GM12892 (cell line): ENCODE measurements around the gene GHSR.

ENCODE experiments used
- DNase-seq: peaks from one replicate; pipeline ENCODE4 v3.0.0; 2011; ENCODE audit not compliant: insufficient read length
- FAIRE-seq: peaks from 2 replicates; lab custom pipeline; 2011; peaks lifted over from hg19 to GRCh38; lab: Jason Lieb, UNC
- POLR2A ChIP-seq: IDR thresholded peaks from 2 replicates; pipeline ENCODE4 v1.6.1; 2011; ENCODE audit warnings: low read depth, low read length, control low read depth
- POLR2AphosphoS5 ChIP-seq: IDR thresholded peaks from 2 replicates; pipeline ENCODE4 v1.6.1; 2011; ENCODE audit warnings: low read depth, low read length, control low read depth
- TAF1 ChIP-seq: IDR thresholded peaks from 2 replicates; pipeline ENCODE4 v1.6.1; 2011; ENCODE audit warnings: low read depth, mild to moderate bottlenecking, control low read depth, low read length, borderline replicate concordance

The GHSR gene

GRCh38 chr3:172461530-172462138, 13.4 kb upstream of the GHSR start:
- TF ChIP-seq POLR2A = no peak
- no peak for DNase-seq
- no peak for FAIRE-seq

- no peak for FAIRE-seq
- no peak for TF ChIP-seq TAF1
- TF ChIP-seq POLR2AphosphoS5 = no peak
- no peak for TF ChIP-seq POLR2A
Measured at GRCh38 chr3:172456404-172456803, 8.1 kb upstream of the GHSR start.

GRCh38 chr3:172454180-172454579, 5.9 kb upstream of the GHSR start:
- TF ChIP-seq POLR2AphosphoS5 (no peak), POLR2A (no peak), TAF1 (no peak)
- FAIRE-seq = no peak
- DNase-seq = no peak

More at GRCh38 chr3:172456404-172456803, 8.1 kb upstream of the GHSR start:
- DNase-seq = no peak

- no peak for FAIRE-seq
Measured at GRCh38 chr3:172449466-172450149, 1.4 kb upstream of the GHSR start.

GRCh38 chr3:172448661-172449465, 607 bp upstream of the GHSR start:
- FAIRE-seq = no peak
- no peak for DNase-seq
- no peak for TF ChIP-seq POLR2A
- TF ChIP-seq POLR2AphosphoS5 = no peak
- no peak for TF ChIP-seq TAF1

More at GRCh38 chr3:172449466-172450149, 1.4 kb upstream of the GHSR start:
- DNase-seq = no peak
- TF ChIP-seq POLR2A = no peak
- TF ChIP-seq TAF1 = no peak
- no peak for TF ChIP-seq POLR2AphosphoS5

- DNase-seq = no peak
- no peak for FAIRE-seq
- TF ChIP-seq TAF1 = no peak
- TF ChIP-seq POLR2A = no peak
- no peak for TF ChIP-seq POLR2AphosphoS5
Measured at GRCh38 chr3:172446198-172446597, 2.1 kb downstream of the GHSR start.

GRCh38 chr3:172444821-172445220, 3.4 kb downstream of the GHSR start:
- DNase-seq = no peak
- no peak for FAIRE-seq
- TF ChIP-seq POLR2AphosphoS5 (no peak), TAF1 (no peak), POLR2A (no peak)

- DNase-seq = no peak
- FAIRE-seq = no peak
- no peak for TF ChIP-seq TAF1
- TF ChIP-seq POLR2A = no peak
- TF ChIP-seq POLR2AphosphoS5 = no peak
Measured at GRCh38 chr3:172442606-172443005, 5.7 kb downstream of the GHSR start.

GRCh38 chr3:172441581-172441980, 6.7 kb downstream of the GHSR start:
- FAIRE-seq (no peak), DNase-seq (no peak)
- TF ChIP-seq POLR2A (no peak), TAF1 (no peak), POLR2AphosphoS5 (no peak)

- FAIRE-seq = no peak
- DNase-seq = no peak
- no peak for TF ChIP-seq POLR2A
- TF ChIP-seq TAF1 = no peak
- no peak for TF ChIP-seq POLR2AphosphoS5
Measured at GRCh38 chr3:172438186-172438585, 10.1 kb downstream of the GHSR start.

GRCh38 chr3:172437713-172438112, 10.5 kb downstream of the GHSR start:
- FAIRE-seq = no peak
- no peak for DNase-seq
- TF ChIP-seq POLR2A = no peak
- TF ChIP-seq TAF1 = no peak
- no peak for TF ChIP-seq POLR2AphosphoS5

- no peak for FAIRE-seq
- TF ChIP-seq POLR2AphosphoS5 = no peak
- DNase-seq = no peak
Measured at GRCh38 chr3:172415323-172415722, 32.9 kb downstream of the GHSR start.
